RWPE1 (cell line): ENCODE results near the gene SCN7A.

ENCODE experiments used
- CTCF ChIA-PET: fragments of 350-600 bp; sonication (Branson Sonifier 250); formaldehyde crosslinking; extraction: SDS; loops from one replicate; lab custom pipeline; 2021; lab: Yijun Ruan, JAX
- POLR2A ChIA-PET: fragments of 400-600 bp; formaldehyde crosslinking; extraction: SDS; loops from one replicate; lab custom pipeline; 2020; ENCODE audit warnings: antibody characterized with exemption; ENCODE audit not compliant: low non-redundant PET; lab: Yijun Ruan, JAX
- DNase-seq: peaks from one replicate; pipeline ENCODE4 v3.0.0; 2012; ENCODE audit warnings: low spot score
- H3K27ac ChIP-seq: fragments of 450-650 bp; 2 replicates; pipeline ENCODE4 v1.5.1; 2017
- TF ChIP-seq, protein P1 (sequence below): fragments of 450-650 bp; conservative IDR thresholded peaks from 2 replicates; pipeline ENCODE4 v1.5.1; 2017; ENCODE audit warnings: low read depth, mild to moderate bottlenecking

Gene SCN7A

DNA sequence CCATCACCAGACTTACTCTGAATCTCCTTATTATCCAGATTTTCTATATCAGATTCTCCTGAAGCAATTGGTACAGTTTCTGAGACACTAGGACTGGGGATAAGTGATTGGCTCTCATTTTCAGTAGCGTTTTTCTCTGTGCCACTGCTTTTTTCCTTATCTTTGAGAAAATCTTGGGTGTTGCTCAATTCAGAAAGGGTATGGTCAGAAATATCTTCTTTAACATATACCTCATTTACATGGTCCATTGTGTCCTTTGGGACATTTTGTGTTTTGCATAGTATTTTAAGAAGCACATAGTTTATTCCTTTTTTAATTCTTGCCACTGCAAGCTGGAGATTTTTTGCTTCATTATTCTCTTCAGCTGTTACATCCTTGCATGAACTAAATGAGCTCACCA is 61.7 kb downstream of the SCN7A start:
- no peak overlapping the region for H3K27ac ChIP-seq
- TF ChIP-seq, protein P1, sequence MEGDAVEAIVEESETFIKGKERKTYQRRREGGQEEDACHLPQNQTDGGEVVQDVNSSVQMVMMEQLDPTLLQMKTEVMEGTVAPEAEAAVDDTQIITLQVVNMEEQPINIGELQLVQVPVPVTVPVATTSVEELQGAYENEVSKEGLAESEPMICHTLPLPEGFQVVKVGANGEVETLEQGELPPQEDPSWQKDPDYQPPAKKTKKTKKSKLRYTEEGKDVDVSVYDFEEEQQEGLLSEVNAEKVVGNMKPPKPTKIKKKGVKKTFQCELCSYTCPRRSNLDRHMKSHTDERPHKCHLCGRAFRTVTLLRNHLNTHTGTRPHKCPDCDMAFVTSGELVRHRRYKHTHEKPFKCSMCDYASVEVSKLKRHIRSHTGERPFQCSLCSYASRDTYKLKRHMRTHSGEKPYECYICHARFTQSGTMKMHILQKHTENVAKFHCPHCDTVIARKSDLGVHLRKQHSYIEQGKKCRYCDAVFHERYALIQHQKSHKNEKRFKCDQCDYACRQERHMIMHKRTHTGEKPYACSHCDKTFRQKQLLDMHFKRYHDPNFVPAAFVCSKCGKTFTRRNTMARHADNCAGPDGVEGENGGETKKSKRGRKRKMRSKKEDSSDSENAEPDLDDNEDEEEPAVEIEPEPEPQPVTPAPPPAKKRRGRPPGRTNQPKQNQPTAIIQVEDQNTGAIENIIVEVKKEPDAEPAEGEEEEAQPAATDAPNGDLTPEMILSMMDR: no peak
- DNase-seq: no peak
- ChIA-PET POLR2A (no interaction called here), CTCF (no interaction called here)

DNA sequence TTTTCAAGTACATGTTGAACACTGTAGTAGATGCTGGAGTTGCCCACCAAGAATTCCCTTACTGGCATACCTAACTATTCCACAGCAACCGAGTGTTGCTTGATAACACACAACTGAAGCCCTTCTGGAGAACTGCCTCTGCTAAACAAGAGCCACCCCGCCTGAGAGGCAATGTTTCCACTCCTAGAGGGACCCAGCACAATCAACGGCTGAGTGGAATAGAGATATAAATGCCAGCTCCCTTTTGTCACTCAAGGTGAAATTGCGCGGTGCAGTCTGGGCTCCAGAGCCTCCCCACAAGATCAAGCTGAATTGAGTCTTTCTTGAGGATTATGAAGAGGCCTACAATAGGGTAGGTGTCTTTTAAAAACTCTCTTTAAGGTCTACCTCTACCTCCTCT is 69.2 kb downstream of the SCN7A start:
- POLR2A ChIA-PET: no interaction called here
- CTCF ChIA-PET: interaction anchor here (1.0 kb wide), 1 partner anchor 64 kb away, joined by 6 read pairs; no protein-coding TSS in a partner anchor
- no peak overlapping the region for H3K27ac ChIP-seq
- no peak for DNase-seq
- TF ChIP-seq, protein P1: no peak

DNA sequence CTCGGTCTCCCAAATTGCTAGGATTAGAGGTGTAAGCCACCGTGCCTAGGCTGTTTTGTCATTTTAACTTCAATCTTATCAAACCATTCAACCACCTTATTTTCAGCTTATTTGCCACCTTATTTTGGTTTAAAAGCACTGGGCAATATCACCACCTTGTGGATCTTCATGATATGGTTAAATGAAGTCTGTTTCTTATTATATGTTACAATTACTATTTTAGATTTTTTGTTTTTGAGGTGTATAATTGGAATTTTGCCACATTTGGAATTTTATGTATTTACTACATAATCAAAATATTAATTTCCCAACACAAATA is 74.5 kb downstream of the SCN7A start:
- CTCF ChIA-PET: interaction anchor here (0.6 to 0.8 kb wide), 5 partner anchors 35 to 467 kb away, joined by 3 to 8 read pairs (median 4); no protein-coding TSS in a partner anchor

DNA sequence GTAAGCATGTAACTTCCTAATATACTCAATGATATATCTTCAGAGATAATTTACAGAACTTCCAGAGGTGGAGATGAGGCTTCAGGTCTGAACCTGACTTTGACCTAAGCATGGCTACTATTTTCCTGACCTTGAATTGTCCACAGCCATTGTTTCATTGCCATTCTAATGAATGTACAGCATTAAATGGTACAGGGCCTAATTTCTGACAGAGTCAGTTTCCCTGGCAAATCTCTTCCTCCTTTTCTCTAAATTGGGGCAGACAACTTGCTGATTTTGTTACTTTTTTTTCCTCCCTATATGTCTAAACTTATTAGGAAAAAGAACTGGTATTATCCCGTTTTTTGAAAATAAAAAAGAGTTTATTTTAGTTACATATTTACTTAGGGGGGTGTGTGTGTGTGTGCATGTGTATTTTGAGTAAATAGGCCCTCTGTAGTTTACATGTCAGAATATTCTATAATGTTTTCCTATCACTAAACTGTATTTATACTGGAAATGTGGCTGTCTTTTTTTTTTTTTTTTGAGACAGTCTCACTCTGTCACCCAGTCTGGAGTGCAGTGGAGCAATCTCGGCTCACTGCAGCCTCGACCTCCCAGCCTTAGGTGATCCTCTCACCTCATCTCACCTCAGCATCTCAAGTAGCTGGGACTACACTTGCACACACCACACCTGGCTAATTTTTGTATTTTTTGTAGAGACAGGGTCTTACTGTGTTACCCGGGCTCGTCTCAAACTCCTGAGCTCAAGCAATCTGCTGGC is 75.0 kb downstream of the SCN7A start:
- H3K27ac ChIP-seq: no peak overlapping the region
- TF ChIP-seq, protein P1: no peak
- POLR2A ChIA-PET: no interaction called here
- CTCF ChIA-PET: interaction anchor here (0.6 to 0.8 kb wide), 5 partner anchors 34 to 467 kb away, joined by 3 to 8 read pairs (median 4); no protein-coding TSS in a partner anchor
- no peak for DNase-seq

More for the DNA sequence above, 74.5 kb downstream of the SCN7A start:
- peak; percentile 19 for DNase-seq
- TF ChIP-seq, protein P1: peak; percentile 34
- POLR2A ChIA-PET: no interaction called here
- no peak overlapping the region for H3K27ac ChIP-seq

DNA sequence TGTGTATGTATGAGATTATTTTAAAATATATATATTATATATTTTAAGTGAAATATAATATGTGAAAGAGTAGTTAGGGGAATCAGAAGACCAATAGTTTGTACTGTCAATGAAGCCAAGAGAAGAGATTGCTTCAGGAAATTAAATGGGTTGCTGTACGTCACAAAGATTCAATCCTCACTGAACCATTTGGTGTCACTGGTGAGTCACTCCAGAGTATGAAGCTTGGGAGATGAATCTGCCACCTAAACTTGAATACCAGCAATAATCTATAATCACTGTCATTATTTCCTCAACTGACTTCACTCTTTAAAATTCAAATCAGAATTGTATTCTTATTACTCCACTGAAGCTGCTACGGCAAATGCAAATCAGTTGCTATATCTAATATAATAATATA is 76.4 kb downstream of the SCN7A start:
- peak; percentile 1 for DNase-seq
- no peak overlapping the region for H3K27ac ChIP-seq
- TF ChIP-seq, protein P1: no peak
- ChIA-PET POLR2A (no interaction called here), CTCF (interaction anchor here (0.7 to 1.0 kb wide), 2 partner anchors 43 to 57 kb away, joined by 3 to 5 read pairs; partner anchors contain the start of gene SCN9A)

DNA sequence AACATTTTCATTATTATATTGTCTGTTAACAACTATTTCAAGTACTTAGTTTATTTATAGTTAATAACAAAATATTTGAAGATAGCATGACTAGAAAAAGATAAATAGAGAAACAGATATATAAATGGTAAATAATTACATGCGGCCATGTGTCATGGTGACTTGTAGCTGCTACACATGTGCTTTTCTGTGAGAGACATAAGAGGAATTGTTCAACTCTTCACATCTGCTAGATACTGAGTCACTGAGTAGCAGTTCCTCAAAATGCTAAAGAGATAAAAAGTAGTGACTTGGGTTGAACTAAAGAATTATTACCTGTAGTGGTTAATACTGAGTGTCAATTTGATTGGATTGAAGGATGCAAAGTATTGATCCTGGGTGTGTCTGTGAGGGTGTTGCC is 80.8 kb downstream of the SCN7A start:
- POLR2A ChIA-PET: no interaction called here
- no peak overlapping the region for H3K27ac ChIP-seq
- TF ChIP-seq, protein P1: no peak
- DNase-seq: no peak
- CTCF ChIA-PET: no interaction called here
